Measurements from ENCODE around the gene FGF4.

DNA sequence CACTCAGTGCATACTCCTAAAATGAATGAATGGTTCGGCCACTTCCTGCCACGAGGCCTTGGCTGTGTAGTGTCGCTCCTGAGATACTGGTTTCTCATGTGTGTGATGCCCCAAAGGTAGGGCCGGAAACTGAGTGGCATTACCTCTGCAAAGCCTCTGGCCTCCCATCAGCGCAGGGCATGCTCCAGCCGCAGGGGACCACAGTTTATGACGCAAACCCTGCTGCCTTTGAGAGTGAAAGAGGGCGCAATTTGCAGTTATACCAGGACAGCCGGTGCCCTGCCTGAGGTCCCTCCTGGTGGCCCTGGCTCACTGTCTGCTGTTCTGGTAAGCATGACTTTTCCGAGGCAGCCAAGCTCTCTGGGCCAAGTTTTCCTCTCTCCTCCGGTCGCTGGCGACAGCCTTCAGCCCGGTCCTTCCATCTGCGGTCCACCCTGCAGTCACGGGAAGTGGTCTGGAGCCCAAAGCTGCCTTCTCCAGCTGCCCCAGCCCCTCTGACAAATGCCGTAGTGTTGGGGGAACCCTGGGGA is 46.4 kb upstream of the FGF4 start:
- TF ChIP-seq, protein P1, sequence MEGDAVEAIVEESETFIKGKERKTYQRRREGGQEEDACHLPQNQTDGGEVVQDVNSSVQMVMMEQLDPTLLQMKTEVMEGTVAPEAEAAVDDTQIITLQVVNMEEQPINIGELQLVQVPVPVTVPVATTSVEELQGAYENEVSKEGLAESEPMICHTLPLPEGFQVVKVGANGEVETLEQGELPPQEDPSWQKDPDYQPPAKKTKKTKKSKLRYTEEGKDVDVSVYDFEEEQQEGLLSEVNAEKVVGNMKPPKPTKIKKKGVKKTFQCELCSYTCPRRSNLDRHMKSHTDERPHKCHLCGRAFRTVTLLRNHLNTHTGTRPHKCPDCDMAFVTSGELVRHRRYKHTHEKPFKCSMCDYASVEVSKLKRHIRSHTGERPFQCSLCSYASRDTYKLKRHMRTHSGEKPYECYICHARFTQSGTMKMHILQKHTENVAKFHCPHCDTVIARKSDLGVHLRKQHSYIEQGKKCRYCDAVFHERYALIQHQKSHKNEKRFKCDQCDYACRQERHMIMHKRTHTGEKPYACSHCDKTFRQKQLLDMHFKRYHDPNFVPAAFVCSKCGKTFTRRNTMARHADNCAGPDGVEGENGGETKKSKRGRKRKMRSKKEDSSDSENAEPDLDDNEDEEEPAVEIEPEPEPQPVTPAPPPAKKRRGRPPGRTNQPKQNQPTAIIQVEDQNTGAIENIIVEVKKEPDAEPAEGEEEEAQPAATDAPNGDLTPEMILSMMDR (IDR thresholded peaks at IDR 0.05; ENCODE audit: extremely low read depth in 1 of 2, insufficient read depth in 1 of 2, low read depth in 1 of 2, low read length in 2 of 2), result no peak
- TF ChIP-seq POLR2A (IDR thresholded peaks at IDR 0.05; ENCODE audit: low read depth, low read length), result no peak
- TF ChIP-seq EZH2 (IDR thresholded peaks at IDR 0.05; ENCODE audit: borderline replicate concordance, low read depth, low read length, severe bottlenecking), result no peak
- TF ChIP-seq MYC (IDR thresholded peaks at IDR 0.05; ENCODE audit: low read depth, low read length), result no peak
- TF ChIP-seq POLR2AphosphoS5 (IDR thresholded peaks at IDR 0.05; ENCODE audit: insufficient read depth, low read depth, low read length), result no peak
- TF ChIP-seq, protein P2, sequence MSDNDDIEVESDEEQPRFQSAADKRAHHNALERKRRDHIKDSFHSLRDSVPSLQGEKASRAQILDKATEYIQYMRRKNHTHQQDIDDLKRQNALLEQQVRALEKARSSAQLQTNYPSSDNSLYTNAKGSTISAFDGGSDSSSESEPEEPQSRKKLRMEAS (IDR thresholded peaks at IDR 0.05; ENCODE audit: insufficient read depth, insufficient read length), result no peak
- TF ChIP-seq GATA2 (IDR thresholded peaks at IDR 0.05; ENCODE audit: insufficient read depth, insufficient read length, low read depth, low read length), result no peak
- no peak for TF ChIP-seq JUN (IDR thresholded peaks at IDR 0.05; ENCODE audit: borderline replicate concordance, insufficient read depth, insufficient read length, low read depth)
- no peak for TF ChIP-seq FOS (IDR thresholded peaks at IDR 0.05; ENCODE audit: borderline replicate concordance, insufficient read depth, low read length)

Data from endothelial cell of umbilical vein (primary cell).